IMR-90 (cell line): Measurements from ENCODE around the gene GPR158. TPM values are rescaled to one million over a fixed set of nuclear protein-coding genes. Genes with fewer than 3 reads are reported as not detected.

Experiments
- ATAC-seq: fragments of 200-7000 bp; cut with Tn5 transposase; 2 replicates; pipeline ENCODE4 v1.9.1; 2020; ENCODE audit warnings: low read depth, mild to moderate bottlenecking, moderate library complexity
- BruUV-seq: library from RNA; stranded (reverse); fragments of 400-500 nt; replicated peaks from 2 replicates; lab custom pipeline; 2021; lab: Mats Ljungman, UMichigan
- CTCF ChIA-PET: fragments of 300-600 bp; formaldehyde crosslinking; extraction: SDS; loops from one replicate; lab custom pipeline; 2021; ENCODE audit warnings: antibody characterized with exemption; lab: Yijun Ruan, JAX
- POLR2A ChIA-PET: fragments of 300-600 bp; sonication (Branson Sonifier 250); formaldehyde crosslinking; loops from one replicate; lab custom pipeline; 2022; ENCODE audit warnings: antibody characterized with exemption; ENCODE audit not compliant: unreplicated experiment; lab: Charles Lee
- DNase-seq: peaks from one replicate; pipeline ENCODE4 v3.0.0; 2013
- H2AFZ ChIP-seq: replicated peaks from 2 replicates; pipeline ENCODE3; 2013; ENCODE audit warnings: low read length, mild to moderate bottlenecking; ENCODE audit not compliant: poor library complexity
- H2AK5ac ChIP-seq: 2 replicates; pipeline ENCODE4 v1.6.1; 2013; ENCODE audit warnings: low read depth, low read length, inconsistent platforms
- H2AK9ac ChIP-seq: replicated peaks from 2 replicates; pipeline ENCODE3; 2013; ENCODE audit warnings: mild to moderate bottlenecking, low read depth, low read length, moderate library complexity; ENCODE audit not compliant: poor library complexity
- H2BK120ac ChIP-seq: 2 replicates; pipeline ENCODE4 v1.6.1; 2013; ENCODE audit warnings: low read depth, low read length, inconsistent platforms
- H2BK15ac ChIP-seq: 3 replicates; pipeline ENCODE4 v1.6.1; 2013; ENCODE audit warnings: low read depth, low read length, inconsistent platforms
- H2BK20ac ChIP-seq: 2 replicates; pipeline ENCODE4 v1.6.1; 2013; ENCODE audit warnings: low read depth, mild to moderate bottlenecking, inconsistent platforms, low read length, moderate library complexity
- H2BK5ac ChIP-seq: 2 replicates; pipeline ENCODE4 v1.6.1; 2013; ENCODE audit warnings: mild to moderate bottlenecking, low read depth, low read length, inconsistent platforms; ENCODE audit not compliant: poor library complexity, severe bottlenecking
- H3K14ac ChIP-seq: replicated peaks from 2 replicates; pipeline ENCODE4 v1.6.1; 2013; ENCODE audit warnings: low read depth, low read length, inconsistent platforms
- H3K18ac ChIP-seq: 2 replicates; pipeline ENCODE4 v1.6.1; 2013; ENCODE audit warnings: low read depth, low read length, control low read depth
- H3K23ac ChIP-seq: 2 replicates; pipeline ENCODE4 v1.6.1; 2013; ENCODE audit warnings: low read depth, low read length, inconsistent platforms
- H3K27ac ChIP-seq: 2 replicates; pipeline ENCODE4 v1.5.1; 2013; ENCODE audit warnings: mild to moderate bottlenecking, control low read depth, low read length; ENCODE audit not compliant: insufficient read depth
- H3K27me3 ChIP-seq: 2 replicates; pipeline ENCODE4 v1.6.1; 2013; ENCODE audit warnings: low read length; ENCODE audit not compliant: control insufficient read depth, insufficient read depth
- H3K36me3 ChIP-seq: 2 replicates; pipeline ENCODE4 v1.6.1; 2013; ENCODE audit warnings: low read length, mixed read lengths; ENCODE audit not compliant: control insufficient read depth, insufficient read depth
- H3K4ac ChIP-seq: 2 replicates; pipeline ENCODE4 v1.6.1; 2013; ENCODE audit warnings: low read depth, low read length, inconsistent platforms
- H3K4me1 ChIP-seq: 2 replicates; pipeline ENCODE4 v1.6.1; 2013; ENCODE audit warnings: low read length, mixed read lengths; ENCODE audit not compliant: control insufficient read depth, insufficient read depth
- H3K4me2 ChIP-seq: 2 replicates; pipeline ENCODE4 v1.6.1; 2013; ENCODE audit warnings: low read depth, mild to moderate bottlenecking, control low read depth, low read length, moderate library complexity
- H3K4me3 ChIP-seq: 2 replicates; pipeline ENCODE4 v1.5.1; 2013; ENCODE audit warnings: low read depth, mild to moderate bottlenecking, control low read depth, low read length, moderate library complexity; ENCODE audit not compliant: insufficient read depth
- H3K56ac ChIP-seq: 2 replicates; pipeline ENCODE4 v1.6.1; 2013; ENCODE audit warnings: low read length, inconsistent platforms; ENCODE audit not compliant: insufficient read depth; ENCODE audit errors: extremely low read depth
- H3K79me1 ChIP-seq, 2 experiments: 2 replicates each; pipeline ENCODE4 v1.6.1; 2013; ENCODE audit warnings: low read length in 2 of 2, inconsistent platforms in 1 of 2, low read depth in 1 of 2
- H3K9ac ChIP-seq: 2 replicates; pipeline ENCODE4 v1.6.1; 2013; ENCODE audit warnings: low read depth, low read length, control low read depth
- H3K9me1 ChIP-seq: 2 replicates; pipeline ENCODE4 v1.6.1; 2013; ENCODE audit warnings: low read length, inconsistent platforms; ENCODE audit not compliant: insufficient read depth
- H3K9me3 ChIP-seq: 2 replicates; pipeline ENCODE4 v1.6.1; 2013; ENCODE audit warnings: low read length; ENCODE audit not compliant: control insufficient read depth, insufficient read depth
- H4K20me1 ChIP-seq: 2 replicates; pipeline ENCODE4 v1.6.1; 2013; ENCODE audit warnings: low read length, inconsistent platforms; ENCODE audit not compliant: insufficient read depth
- H4K5ac ChIP-seq: 2 replicates; pipeline ENCODE4 v1.6.1; 2013; ENCODE audit warnings: mild to moderate bottlenecking, low read depth, low read length, control low read depth
- H4K8ac ChIP-seq, 2 experiments: 2 replicates each; pipeline ENCODE4 v1.6.1; 2013; ENCODE audit warnings: low read depth in 2 of 2, low read length in 2 of 2, control low read depth in 1 of 2, inconsistent platforms in 1 of 2
- H4K91ac ChIP-seq: 2 replicates; pipeline ENCODE4 v1.6.1; 2013; ENCODE audit warnings: low read depth, low read length, inconsistent platforms; ENCODE audit not compliant: insufficient read depth
- MAFK ChIP-seq: IDR thresholded peaks from 2 replicates; pipeline ENCODE4 v1.6.1; 2012; ENCODE audit warnings: low read depth, low read length, improper control_type of control experiment
- WGBS, 2 experiments: methylation state at CpG; one replicate each; pipeline versions ENCODE4 v1.1.5 to v1.1.7; 2013; ENCODE audit warnings: missing lambda C conversion rate in 2 of 2; ENCODE audit not compliant: insufficient read length in 1 of 2; ENCODE audit errors: extremely low coverage in 2 of 2; 5-methylcytosine and 5-hydroxymethylcytosine counted together
- dilution Hi-C: fragments of 300-500 bp; cut with HindIII; formaldehyde crosslinking; loops from one replicate; pipeline ENCODE4 v1.14.3; 2018; ENCODE audit warnings: low sequenced_read_pairs; ENCODE audit not compliant: unreplicated experiment
- in situ Hi-C: fragments of 300-500 bp; cut with MboI; formaldehyde crosslinking; loops from 3 replicates; pipeline ENCODE4 v1.14.3; 2019; ENCODE audit warnings: low sequenced_read_pairs, inconsistent platforms, mixed read lengths
- intact Hi-C: fragments of 100-400 bp; cut with micrococcal nuclease; formaldehyde crosslinking; loops from 2 replicates; pipeline ENCODE4 v1.10.0; 2022
- polyA plus RNA-seq, 3 experiments: library from polyadenylated mRNA; depleted of rRNA; stranded (reverse); fragments of >200 nt; gene quantifications; 2 replicates each; pipeline ENCODE4 v1.2.3, GENCODE V29; 2012; ENCODE audit warnings: low replicate concordance in 1 of 3
- total RNA-seq: library from RNA; depleted of rRNA; stranded (reverse); fragments of >200 nt; gene quantifications from 2 replicates; pipeline ENCODE4 v1.2.3, GENCODE V29; 2012

Gene GPR158
- total and polyA plus RNA-seq, 2 of the 4 experiments (the other 2 are of a cell fraction) = not detected

GRCh38 chr10:25573316-25573715, 398.5 kb downstream of the GPR158 start:
- H3K27ac ChIP-seq = no peak overlapping the region
- intact Hi-C loops = no loop called here

More at GRCh38 chr10:25573316-25573715, 398.5 kb downstream of the GPR158 start:
- Histone ChIP-seq H4K8ac (no peak overlapping the region), H2BK15ac (no peak overlapping the region), H2AFZ (no peak overlapping the region), H3K9me1 (no peaks in the 10 kb centered on the region), H3K9ac (no peak overlapping the region), H3K18ac (no peak overlapping the region), H3K36me3 (no peaks in the 10 kb centered on the region), H3K23ac (no peak overlapping the region), H3K4me2 (no peak overlapping the region), H4K91ac (no peak overlapping the region), H2BK120ac (no peak overlapping the region), H2AK9ac (no peak overlapping the region), H4K5ac (no peak overlapping the region), H3K56ac (no peak overlapping the region), H3K4me1 (no peaks in the 10 kb centered on the region), H2BK5ac (no peak overlapping the region), H3K27me3 (no peaks in the 10 kb centered on the region), H3K14ac (no peak overlapping the region), H2BK20ac (no peak overlapping the region), H4K20me1 (no peaks in the 10 kb centered on the region), H3K4ac (no peak overlapping the region), H3K9me3 (peaks cover 6% of the 10 kb centered on the region), H3K4me3 (no peak overlapping the region), H3K79me1 (no peaks in the 10 kb centered on the region), H2AK5ac (no peak overlapping the region)
- ChIA-PET CTCF (no interaction called here), POLR2A (no interaction called here)
- no peak for TF ChIP-seq MAFK
- WGBS, 2 experiments = no CpG with 5 or more reads among the region's 3 CpGs
- BruUV-seq = no TSS peak
- DNase-seq = no peak
- ATAC-seq = no peak
- dilution Hi-C loops (no loop called here), in situ Hi-C loops (no loop called here)
